H9 (cell line): ENCODE results near the gene RGS6. TPM values are rescaled to one million over a fixed set of nuclear protein-coding genes. Genes with fewer than 3 reads are reported as not detected.

Experiments used
- DNase-seq: peaks from one replicate; pipeline ENCODE4 v3.0.0-alpha.2; 2017
- H2AFZ ChIP-seq: one replicate; pipeline ENCODE4 v1.6.1; 2013; ENCODE audit warnings: mild to moderate bottlenecking, low read length, control low read depth, moderate library complexity
- H2AK5ac ChIP-seq: 2 replicates; pipeline ENCODE4 v1.6.1; 2013; ENCODE audit warnings: low read length, control low read depth, mixed read lengths; ENCODE audit not compliant: insufficient read length
- H2BK120ac ChIP-seq: one replicate; pipeline ENCODE4 v1.6.1; 2013; ENCODE audit warnings: low read depth, mild to moderate bottlenecking, low read length, control low read depth, inconsistent platforms; ENCODE audit not compliant: poor library complexity, severe bottlenecking
- H2BK12ac ChIP-seq: 2 replicates; pipeline ENCODE4 v1.6.1; 2013; ENCODE audit warnings: low read length, control low read depth, mixed read lengths, low read depth; ENCODE audit not compliant: insufficient read length
- H2BK15ac ChIP-seq: 2 replicates; pipeline ENCODE4 v1.6.1; 2013; ENCODE audit warnings: low read depth, low read length, control low read depth
- H2BK20ac ChIP-seq: one replicate; pipeline ENCODE4 v1.6.1; 2013; ENCODE audit warnings: low read depth, mild to moderate bottlenecking, low read length, control low read depth, inconsistent platforms; ENCODE audit not compliant: poor library complexity, severe bottlenecking
- H2BK5ac ChIP-seq: 2 replicates; pipeline ENCODE4 v1.6.1; 2013; ENCODE audit warnings: low read length, control low read depth, mixed read lengths; ENCODE audit not compliant: insufficient read length
- H3K14ac ChIP-seq: 2 replicates; pipeline ENCODE4 v1.6.1; 2013; ENCODE audit warnings: low read length, control low read depth; ENCODE audit not compliant: insufficient read depth
- H3K18ac ChIP-seq: 2 replicates; pipeline ENCODE4 v1.6.1; 2013; ENCODE audit warnings: low read depth, mild to moderate bottlenecking, mixed read lengths, low read length, control low read depth; ENCODE audit not compliant: insufficient read length
- H3K23ac ChIP-seq: 2 replicates; pipeline ENCODE4 v1.6.1; 2013; ENCODE audit warnings: low read length, control low read depth, mixed read lengths, low read depth; ENCODE audit not compliant: insufficient read length
- H3K23me2 ChIP-seq: 2 replicates; pipeline ENCODE4 v1.6.1; 2013; ENCODE audit warnings: low read depth, mild to moderate bottlenecking, mixed read lengths, low read length, control low read depth; ENCODE audit not compliant: insufficient read length, poor library complexity, severe bottlenecking
- H3K27ac ChIP-seq: 2 replicates; pipeline ENCODE4 v1.5.1; 2013; ENCODE audit warnings: low read length, control low read depth, mixed read lengths, low read depth; ENCODE audit not compliant: insufficient read length
- H3K27me3 ChIP-seq: 2 replicates; pipeline ENCODE4 v1.6.1; 2013; ENCODE audit warnings: low read length, control low read depth, inconsistent platforms; ENCODE audit not compliant: insufficient read depth
- H3K4ac ChIP-seq: 2 replicates; pipeline ENCODE4 v1.6.1; 2013; ENCODE audit warnings: low read depth, mild to moderate bottlenecking, control low read depth, inconsistent platforms, low read length, moderate library complexity
- H3K4me1 ChIP-seq: 2 replicates; pipeline ENCODE4 v1.6.1; 2013; ENCODE audit warnings: low read length, control low read depth, inconsistent platforms; ENCODE audit not compliant: insufficient read depth
- H3K4me2 ChIP-seq: 2 replicates; pipeline ENCODE4 v1.6.1; 2013; ENCODE audit warnings: low read length, control low read depth, mixed read lengths; ENCODE audit not compliant: insufficient read length, insufficient read depth
- H3K56ac ChIP-seq: 2 replicates; pipeline ENCODE4 v1.6.1; 2013; ENCODE audit warnings: low read depth, mild to moderate bottlenecking, mixed read lengths, low read length, control low read depth; ENCODE audit not compliant: insufficient read length
- H3K79me1 ChIP-seq: 2 replicates; pipeline ENCODE4 v1.6.1; 2013; ENCODE audit warnings: low read depth, mild to moderate bottlenecking, moderate library complexity, low read length, control low read depth, inconsistent platforms; ENCODE audit not compliant: insufficient read depth, poor library complexity, severe bottlenecking
- H3K79me2 ChIP-seq: 2 replicates; pipeline ENCODE4 v1.6.1; 2013; ENCODE audit warnings: low read length, control low read depth, inconsistent platforms; ENCODE audit not compliant: insufficient read depth
- H3K9ac ChIP-seq: 2 replicates; pipeline ENCODE4 v1.6.1; 2013; ENCODE audit warnings: low read length, control low read depth, mixed read lengths; ENCODE audit not compliant: insufficient read length; ENCODE audit errors: extremely low read depth
- H3K9me3 ChIP-seq: one replicate; pipeline ENCODE4 v1.6.1; 2013; ENCODE audit warnings: low read depth, low read length, inconsistent platforms; ENCODE audit not compliant: control insufficient read depth
- H3T11ph ChIP-seq: one replicate; pipeline ENCODE4 v1.6.1; 2013; ENCODE audit warnings: mild to moderate bottlenecking, low read length, control low read depth, inconsistent platforms
- H4K20me1 ChIP-seq: one replicate; pipeline ENCODE4 v1.6.1; 2013; ENCODE audit not compliant: control insufficient read depth, insufficient read length, insufficient read depth
- H4K5ac ChIP-seq: 2 replicates; pipeline ENCODE4 v1.6.1; 2013; ENCODE audit warnings: low read depth, mild to moderate bottlenecking, mixed read lengths, low read length, control low read depth; ENCODE audit not compliant: insufficient read length
- H4K8ac ChIP-seq: replicated peaks from 2 replicates; pipeline ENCODE4 v1.6.1; 2013; ENCODE audit warnings: low read length, control low read depth, mixed read lengths, low read depth; ENCODE audit not compliant: insufficient read length
- H4K91ac ChIP-seq: 2 replicates; pipeline ENCODE4 v1.6.1; 2013; ENCODE audit warnings: low read depth, mild to moderate bottlenecking, moderate library complexity, mixed read lengths, low read length, control low read depth; ENCODE audit not compliant: insufficient read length
- H3K27ac Mint-ChIP-seq, 3 experiments: 2 replicates in 2 of 3; 3 replicates in 1 of 3; pipeline ENCODE4 v1.8.0; 2020 to 2021; ENCODE audit warnings: mixed read lengths in 3 of 3, mild to moderate bottlenecking in 1 of 3, moderate library complexity in 1 of 3
- H3K27me3 Mint-ChIP-seq: 2 replicates; pipeline ENCODE4 v1.8.0; 2021; ENCODE audit warnings: low read depth, mild to moderate bottlenecking, moderate library complexity, mixed read lengths
- H3K36me3 Mint-ChIP-seq, 3 experiments: 2 replicates in 2 of 3; 3 replicates in 1 of 3; pipeline ENCODE4 v1.8.0; 2020 to 2021; ENCODE audit warnings: low read depth in 3 of 3, mixed read lengths in 3 of 3; ENCODE audit not compliant: insufficient read depth in 1 of 3
- H3K4me1 Mint-ChIP-seq, 2 experiments: 2 replicates each; pipeline ENCODE4 v1.8.0; 2020; ENCODE audit warnings: mixed read lengths in 2 of 2
- H3K4me3 Mint-ChIP-seq, 2 experiments: 2 replicates in 1 of 2; 3 replicates in 1 of 2; pipeline ENCODE4 v1.8.0; 2020 to 2021; ENCODE audit warnings: mild to moderate bottlenecking in 2 of 2, mixed read lengths in 2 of 2, moderate library complexity in 1 of 2
- H3K9me3 Mint-ChIP-seq, 2 experiments: 2 replicates in 1 of 2; 3 replicates in 1 of 2; pipeline ENCODE4 v1.8.0; 2020; ENCODE audit warnings: mild to moderate bottlenecking in 2 of 2, mixed read lengths in 2 of 2, moderate library complexity in 1 of 2
- WGBS: extraction: QIAGEN DNeasy Blood & Tissue Kit; methylation state at CpG from one replicate; pipeline ENCODE4 v1.1.7; 2013; ENCODE audit warnings: missing lambda C conversion rate, low lambda C conversion rate, mixed read lengths; ENCODE audit not compliant: insufficient read length; ENCODE audit errors: extremely low coverage; 5-methylcytosine and 5-hydroxymethylcytosine counted together
- total RNA-seq: library from RNA; stranded (reverse); gene quantifications from 2 replicates; pipeline ENCODE4 v1.2.1, GENCODE V29; 2021
- TF ChIP-seq, protein P1 (sequence below): fragments of 200-600 bp; sonication (generic); conservative IDR thresholded peaks from 3 replicates; pipeline ENCODE4 v1.8.0; 2021; ENCODE audit warnings: antibody characterized with exemption, mild to moderate bottlenecking

Gene RGS6
- total RNA-seq, 1 experiment from 2014 or later, result 3.0 TPM

DNA sequence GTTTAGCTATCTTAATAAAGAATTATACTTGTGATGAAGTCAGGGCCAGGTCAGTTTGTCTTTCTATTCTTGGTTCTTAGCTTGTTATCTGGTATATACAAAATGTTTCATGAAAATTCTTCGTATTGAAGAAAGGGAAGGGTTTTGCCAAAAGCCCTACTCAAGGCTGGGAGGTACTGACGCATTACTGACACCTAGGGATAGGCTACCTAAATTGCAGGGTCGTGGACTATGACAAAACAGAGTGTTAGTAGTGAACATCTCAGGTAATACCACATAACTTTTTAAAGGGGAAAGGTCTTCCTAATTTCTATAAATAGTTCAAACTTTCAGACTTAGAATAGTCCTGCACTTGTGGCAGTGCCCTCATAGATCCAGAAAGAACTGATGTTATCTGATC, 246.3 kb downstream of the RGS6 start:
- Histone ChIP-seq H2BK120ac (no peak overlapping the region), H3K23me2 (no peaks in the 10 kb centered on the region), H2BK12ac (no peak overlapping the region), H3K79me2 (no peaks in the 10 kb centered on the region), H4K5ac (no peak overlapping the region), H2BK5ac (no peak overlapping the region), H2AFZ (no peak overlapping the region), H2AK5ac (no peak overlapping the region), H3K4me1 (peaks cover 8% of the 10 kb centered on the region; the same call in 1 of the 2 replicates), H3K27ac (no peak overlapping the region), H3K4ac (no peak overlapping the region), H4K20me1 (no peaks in the 10 kb centered on the region), H3K4me2 (no peak overlapping the region), H3K18ac (no peak overlapping the region), H3K9me3 (no peaks in the 10 kb centered on the region), H4K91ac (no peak overlapping the region), H3K9ac (no peak overlapping the region), H2BK15ac (no peak overlapping the region), H3T11ph (no peak overlapping the region), H3K14ac (no peak overlapping the region), H3K79me1 (no peaks in the 10 kb centered on the region), H3K23ac (no peak overlapping the region), H2BK20ac (no peak overlapping the region), H4K8ac (no peak overlapping the region), H3K56ac (no peak overlapping the region), H3K27me3 (no peaks in the 10 kb centered on the region)
- TF ChIP-seq, protein P1, sequence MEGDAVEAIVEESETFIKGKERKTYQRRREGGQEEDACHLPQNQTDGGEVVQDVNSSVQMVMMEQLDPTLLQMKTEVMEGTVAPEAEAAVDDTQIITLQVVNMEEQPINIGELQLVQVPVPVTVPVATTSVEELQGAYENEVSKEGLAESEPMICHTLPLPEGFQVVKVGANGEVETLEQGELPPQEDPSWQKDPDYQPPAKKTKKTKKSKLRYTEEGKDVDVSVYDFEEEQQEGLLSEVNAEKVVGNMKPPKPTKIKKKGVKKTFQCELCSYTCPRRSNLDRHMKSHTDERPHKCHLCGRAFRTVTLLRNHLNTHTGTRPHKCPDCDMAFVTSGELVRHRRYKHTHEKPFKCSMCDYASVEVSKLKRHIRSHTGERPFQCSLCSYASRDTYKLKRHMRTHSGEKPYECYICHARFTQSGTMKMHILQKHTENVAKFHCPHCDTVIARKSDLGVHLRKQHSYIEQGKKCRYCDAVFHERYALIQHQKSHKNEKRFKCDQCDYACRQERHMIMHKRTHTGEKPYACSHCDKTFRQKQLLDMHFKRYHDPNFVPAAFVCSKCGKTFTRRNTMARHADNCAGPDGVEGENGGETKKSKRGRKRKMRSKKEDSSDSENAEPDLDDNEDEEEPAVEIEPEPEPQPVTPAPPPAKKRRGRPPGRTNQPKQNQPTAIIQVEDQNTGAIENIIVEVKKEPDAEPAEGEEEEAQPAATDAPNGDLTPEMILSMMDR, result peak; percentile 57; the same call in 2 of the 3 replicates
- Mint-ChIP-seq H3K36me3 (peaks cover 7 to 24% (median 15%) of the 10 kb centered on the region in 3 experiments), H3K4me3 (no peak overlapping the region), H3K4me1 (peaks cover 37 to 38% of the 10 kb centered on the region in 2 experiments), H3K27ac (peak overlapping the region in 1 of 3 experiments; percentile 76; a peak in 2 of 7 replicates), H3K9me3 (peaks cover 16 to 18% of the 10 kb centered on the region in 2 experiments), H3K27me3 (no peaks in the 10 kb centered on the region)
- no peak for DNase-seq
- no CpG with 5 or more reads among the region's 3 CpGs for WGBS
